OCI-LY1 (cell line): Measurements from ENCODE around the gene ERBB4.

Experiments used
- CTCF ChIP-seq: fragments of 200-600 bp; sonication (generic), shearing (Covaris generic); IDR thresholded peaks from 2 replicates; pipeline ENCODE4 v1.5.1; 2017; ENCODE audit warnings: mild to moderate bottlenecking, antibody characterized with exemption, low read length, moderate library complexity, mixed read lengths
- EZH2 ChIP-seq: fragments of 200-600 bp; sonication (generic), shearing (Covaris generic); IDR thresholded peaks from 2 replicates; pipeline ENCODE4 v1.8.0; 2017; ENCODE audit warnings: borderline replicate concordance, mixed run types, mild to moderate bottlenecking, antibody characterized with exemption, low read length, moderate library complexity, mixed read lengths

- no peak for TF ChIP-seq EZH2
- TF ChIP-seq CTCF = no peak
Measured at GRCh38 chr2:212114489-212114888, 424.1 kb downstream of the ERBB4 start.
